Activated CD4-positive, alpha-beta memory T cell treated with anti-CD3 and anti-CD28 coated beads for 36 hours (primary cell): ENCODE data around the gene SOHLH1. TPM values are rescaled to one million over a fixed set of nuclear protein-coding genes. Genes with fewer than 3 reads are reported as not detected.

Experiments used
- CTCF ChIA-PET: fragments of 350-600 bp; sonication (Branson Sonifier 250); formaldehyde crosslinking; loops from one replicate; lab custom pipeline; 2021; ENCODE audit warnings: antibody characterized with exemption, inconsistent platforms; lab: Charles Lee
- POLR2A ChIA-PET: fragments of 350-600 bp; sonication (Branson Sonifier 250); formaldehyde crosslinking; loops from one replicate; lab custom pipeline; 2021; ENCODE audit warnings: antibody characterized with exemption; lab: Charles Lee
- DNase-seq: peaks from one replicate; pipeline ENCODE4 v3.0.0-alpha.2; 2020
- H3K27ac Mint-ChIP-seq: one replicate; pipeline ENCODE4 v1.8.0; 2021; ENCODE audit warnings: mixed read lengths
- H3K27me3 Mint-ChIP-seq: one replicate; pipeline ENCODE4 v1.8.0; 2021; ENCODE audit warnings: mixed read lengths
- H3K36me3 Mint-ChIP-seq: one replicate; pipeline ENCODE4 v1.8.0; 2021; ENCODE audit warnings: mixed read lengths
- H3K4me1 Mint-ChIP-seq: one replicate; pipeline ENCODE4 v1.8.0; 2021; ENCODE audit warnings: low read depth, mixed read lengths
- H3K4me3 Mint-ChIP-seq: one replicate; pipeline ENCODE4 v1.8.0; 2021; ENCODE audit warnings: mild to moderate bottlenecking, mixed read lengths
- H3K9me3 Mint-ChIP-seq: one replicate; pipeline ENCODE4 v1.8.0; 2021; ENCODE audit warnings: mixed read lengths
- intact Hi-C: fragments of 100-400 bp; cut with micrococcal nuclease; formaldehyde crosslinking; loops from one replicate; pipeline ENCODE4 v1.15.1; 2023
- total RNA-seq, 2 experiments: library from RNA; stranded (reverse); gene quantifications; one replicate each; pipeline ENCODE4 v1.2.3, GENCODE V29; 2021

Gene SOHLH1
- total RNA-seq, 2 experiments from 2014 or later = not detected

DNA sequence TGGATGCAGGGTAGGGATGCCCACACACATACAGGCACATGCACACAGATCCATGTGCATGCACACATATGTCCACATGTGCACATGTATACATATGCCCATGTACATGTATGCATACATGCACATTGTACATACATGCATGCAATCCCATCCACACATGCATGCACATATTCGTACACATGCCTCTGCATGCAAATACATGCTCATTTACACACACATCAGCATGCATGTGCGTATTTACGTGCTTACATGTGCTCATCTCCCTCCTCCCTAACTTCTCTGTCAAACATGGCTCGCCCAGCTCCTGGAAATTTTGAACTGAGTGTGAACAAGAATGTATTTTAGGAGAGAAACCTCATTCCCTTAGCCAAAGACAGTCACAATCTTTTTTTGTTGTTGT is 8.9 kb upstream of the SOHLH1 start:
- H3K36me3 Mint-ChIP-seq = no peaks in the 10 kb centered on the region
- no peak for DNase-seq
- intact Hi-C loops = no loop called here
- H3K4me1 Mint-ChIP-seq = no peaks in the 10 kb centered on the region
- no peak overlapping the region for H3K4me3 Mint-ChIP-seq
- H3K9me3 Mint-ChIP-seq = no peaks in the 10 kb centered on the region
- peaks cover 6% of the 10 kb centered on the region for H3K27me3 Mint-ChIP-seq
- H3K27ac Mint-ChIP-seq = no peak overlapping the region
- ChIA-PET POLR2A (no interaction called here), CTCF (interaction anchor here (0.6 kb wide), 1 partner anchor 909 kb away, joined by 4 read pairs; no protein-coding TSS in a partner anchor)

DNA sequence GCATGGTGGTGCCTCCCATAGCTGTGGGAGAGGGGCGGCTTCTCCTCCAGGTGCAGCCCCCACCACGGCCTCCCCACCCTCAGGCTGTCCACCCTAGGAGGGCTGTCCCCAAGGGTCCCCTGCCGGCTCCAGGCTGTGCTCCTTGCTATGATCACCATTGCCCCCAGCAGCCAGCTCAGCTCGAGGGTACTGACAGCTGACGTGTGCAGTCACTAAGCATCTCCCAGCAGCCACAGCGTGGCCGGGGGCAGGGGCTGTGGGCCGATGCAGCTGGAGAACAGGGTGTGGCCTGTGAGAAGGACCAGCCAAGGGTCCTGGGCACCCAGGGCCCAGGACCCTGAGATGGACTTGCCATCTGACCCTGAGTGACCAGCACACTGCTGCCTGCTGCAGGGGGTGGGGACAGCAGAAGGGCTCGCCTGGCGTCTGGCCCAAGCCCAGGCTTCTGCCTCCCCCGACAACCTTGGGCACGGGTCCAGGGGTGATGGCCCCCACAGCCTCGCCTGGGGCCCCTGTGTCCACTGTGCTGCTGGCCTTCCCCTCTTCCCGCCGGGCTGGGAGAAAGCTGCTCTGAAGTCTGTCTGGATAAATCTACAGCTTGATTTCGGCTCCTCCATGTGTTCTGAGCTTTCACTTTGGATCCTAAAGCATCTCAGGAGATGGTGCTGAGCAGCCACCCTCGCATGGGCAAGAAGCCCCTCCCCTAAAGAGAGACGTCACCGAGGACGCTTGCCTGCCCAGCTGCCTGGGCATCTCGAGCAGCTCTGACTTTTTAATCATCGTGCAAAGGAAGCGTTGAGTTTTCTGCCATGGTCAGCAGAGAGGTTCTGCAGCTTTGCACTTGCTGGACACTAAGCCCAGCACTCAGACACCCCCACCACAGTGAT is 8.2 kb upstream of the SOHLH1 start:
- Mint-ChIP-seq H3K27ac (no peak overlapping the region), H3K36me3 (no peaks in the 10 kb centered on the region), H3K27me3 (peaks cover 5% of the 10 kb centered on the region), H3K4me3 (no peak overlapping the region), H3K9me3 (no peaks in the 10 kb centered on the region), H3K4me1 (no peaks in the 10 kb centered on the region)
- DNase-seq = no peak
- intact Hi-C loops = no loop called here
- POLR2A ChIA-PET = no interaction called here
- CTCF ChIA-PET = no interaction called here

GRCh38 chr9:135706288-135706687 is 7.0 kb upstream of the SOHLH1 start:
- Mint-ChIP-seq H3K4me3 (no peak overlapping the region), H3K36me3 (no peaks in the 10 kb centered on the region), H3K27me3 (peaks cover 3% of the 10 kb centered on the region), H3K9me3 (no peaks in the 10 kb centered on the region), H3K27ac (no peak overlapping the region), H3K4me1 (no peaks in the 10 kb centered on the region)
- ChIA-PET CTCF (interaction anchor here (0.6 kb wide), 2 partner anchors 399 to 479 kb away, joined by 3 read pairs; no protein-coding TSS in a partner anchor), POLR2A (no interaction called here)
- no peak for DNase-seq
- intact Hi-C loops = no loop called here

DNA sequence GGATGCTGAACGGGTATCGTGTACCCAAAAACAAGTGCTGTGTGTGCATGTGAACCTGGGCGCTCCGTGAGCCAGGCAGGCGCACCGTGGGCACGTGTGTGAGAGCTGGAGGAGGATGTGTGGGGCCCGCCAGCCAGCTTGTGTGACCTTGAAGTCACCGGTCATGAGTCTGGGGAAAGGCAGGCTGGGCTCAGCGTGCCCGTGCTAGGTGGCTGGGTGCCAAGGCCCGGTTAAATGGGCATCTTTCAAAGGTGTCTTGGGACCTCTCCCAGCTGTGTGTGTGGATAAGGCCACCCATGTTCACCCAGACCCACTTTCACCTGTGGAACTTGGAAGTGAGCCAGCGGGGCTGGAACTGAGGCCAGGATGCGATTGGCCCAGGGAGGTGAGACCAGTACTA is 6.1 kb upstream of the SOHLH1 start:
- ChIA-PET CTCF (no interaction called here), POLR2A (no interaction called here)
- Mint-ChIP-seq H3K36me3 (no peaks in the 10 kb centered on the region), H3K4me3 (no peak overlapping the region), H3K4me1 (no peaks in the 10 kb centered on the region), H3K27me3 (peaks cover 4% of the 10 kb centered on the region), H3K27ac (no peak overlapping the region), H3K9me3 (no peaks in the 10 kb centered on the region)
- DNase-seq = no peak
- intact Hi-C loops = no loop called here

- Mint-ChIP-seq H3K4me3 (no peak overlapping the region), H3K27ac (no peak overlapping the region), H3K9me3 (no peaks in the 10 kb centered on the region), H3K27me3 (peaks cover 4% of the 10 kb centered on the region), H3K4me1 (no peaks in the 10 kb centered on the region), H3K36me3 (no peaks in the 10 kb centered on the region)
- DNase-seq = no peak
- CTCF ChIA-PET = interaction anchor here (1.0 kb wide), 2 partner anchors 10 to 676 kb away, joined by 3 read pairs; no protein-coding TSS in a partner anchor
- POLR2A ChIA-PET = no interaction called here
- intact Hi-C loops = no loop called here
Measured at GRCh38 chr9:135704483-135704882, 5.2 kb upstream of the SOHLH1 start.

GRCh38 chr9:135703726-135704125 is 4.4 kb upstream of the SOHLH1 start:
- Mint-ChIP-seq H3K9me3 (no peaks in the 10 kb centered on the region), H3K4me1 (no peaks in the 10 kb centered on the region), H3K36me3 (no peaks in the 10 kb centered on the region), H3K27me3 (peaks cover 4% of the 10 kb centered on the region), H3K27ac (no peak overlapping the region), H3K4me3 (no peak overlapping the region)
- ChIA-PET POLR2A (no interaction called here), CTCF (interaction anchor here (1.0 kb wide), 2 partner anchors 10 to 675 kb away, joined by 3 read pairs; no protein-coding TSS in a partner anchor)
- DNase-seq = no peak
- intact Hi-C loops = no loop called here

GRCh38 chr9:135701959-135702721 is 2.9 kb upstream of the SOHLH1 start, which contains the start of gene KCNT1:
Gene KCNT1 (plus strand): TSS chr9:135702185. CDS start chr9:135702259, 74 bp downstream.
- ChIA-PET CTCF (interaction anchor here (1.3 kb wide), 1 partner anchor 9 kb away, joined by 6 read pairs; no protein-coding TSS in a partner anchor), POLR2A (no interaction called here)
- H3K4me3 Mint-ChIP-seq = no peak within 1 kb of the TSS
- no peaks in the 10 kb centered on the region for H3K9me3 Mint-ChIP-seq
- DNase-seq = peak; percentile 68
- intact Hi-C loops = no loop called here
- H3K27ac Mint-ChIP-seq = no peak within 1 kb of the TSS
- H3K27me3 Mint-ChIP-seq = peaks cover 4% of the 10 kb centered on the region
- H3K36me3 Mint-ChIP-seq = no peaks in the 10 kb centered on the region
- no peaks in the 10 kb centered on the region for H3K4me1 Mint-ChIP-seq

- intact Hi-C loops = no loop called here
- CTCF ChIA-PET = no interaction called here
- H3K4me1 Mint-ChIP-seq = no peaks in the 10 kb centered on the region
- H3K27me3 Mint-ChIP-seq = peaks cover 4% of the 10 kb centered on the region
- H3K36me3 Mint-ChIP-seq = no peaks in the 10 kb centered on the region
- H3K9me3 Mint-ChIP-seq = no peaks in the 10 kb centered on the region
- POLR2A ChIA-PET = no interaction called here
- H3K4me3 Mint-ChIP-seq = no peak overlapping the region
- H3K27ac Mint-ChIP-seq = no peak overlapping the region
- no peak for DNase-seq
Measured at GRCh38 chr9:135701067-135701958, 2.0 kb upstream of the SOHLH1 start.

DNA sequence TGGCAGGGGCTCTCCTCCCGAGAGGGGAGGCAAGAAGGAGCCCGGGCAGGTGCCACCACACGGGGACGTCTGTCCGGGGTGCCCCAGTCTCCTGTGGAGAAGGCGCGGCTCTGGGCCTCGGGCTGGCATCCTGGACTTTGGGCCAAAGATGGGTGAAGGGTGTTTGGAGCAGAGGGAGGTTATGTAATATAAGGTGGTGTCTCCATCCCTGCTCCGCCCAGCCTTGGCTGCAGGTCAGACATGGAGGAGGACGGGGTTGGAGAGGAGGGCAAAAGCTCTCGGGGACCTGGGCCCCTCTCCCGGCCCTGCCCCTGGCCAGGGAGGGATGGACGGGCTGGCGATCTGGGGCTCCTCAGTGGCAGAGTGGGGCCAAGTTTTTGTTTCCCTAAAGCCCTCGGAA is 1.2 kb upstream of the SOHLH1 start:
- ChIA-PET CTCF (no interaction called here), POLR2A (no interaction called here)
- H3K27ac Mint-ChIP-seq = no peak overlapping the region
- H3K4me3 Mint-ChIP-seq = no peak overlapping the region
- intact Hi-C loops = no loop called here
- no peaks in the 10 kb centered on the region for H3K9me3 Mint-ChIP-seq
- H3K4me1 Mint-ChIP-seq = no peaks in the 10 kb centered on the region
- peaks cover 4% of the 10 kb centered on the region for H3K27me3 Mint-ChIP-seq
- no peak for DNase-seq
- H3K36me3 Mint-ChIP-seq = no peaks in the 10 kb centered on the region

- DNase-seq = no peak
- no peaks in the 10 kb centered on the region for H3K9me3 Mint-ChIP-seq
- H3K4me3 Mint-ChIP-seq = no peak overlapping the region
- no peaks in the 10 kb centered on the region for H3K36me3 Mint-ChIP-seq
- no peaks in the 10 kb centered on the region for H3K4me1 Mint-ChIP-seq
- intact Hi-C loops = no loop called here
- no peak overlapping the region for H3K27ac Mint-ChIP-seq
- peaks cover 1% of the 10 kb centered on the region for H3K27me3 Mint-ChIP-seq
- ChIA-PET CTCF (no interaction called here), POLR2A (no interaction called here)
Measured at GRCh38 chr9:135698767-135699166, 514 bp downstream of the SOHLH1 start.

- Mint-ChIP-seq H3K9me3 (no peaks in the 10 kb centered on the region), H3K36me3 (no peaks in the 10 kb centered on the region), H3K27me3 (peaks cover 1% of the 10 kb centered on the region), H3K4me1 (no peaks in the 10 kb centered on the region), H3K27ac (no peak overlapping the region), H3K4me3 (no peak overlapping the region)
- POLR2A ChIA-PET = no interaction called here
- DNase-seq = no peak
- CTCF ChIA-PET = no interaction called here
- intact Hi-C loops = no loop called here
Measured at GRCh38 chr9:135698236-135698635, 1.0 kb downstream of the SOHLH1 start.
